Measurements from ENCODE around the gene MEPE. TPM values are rescaled to one million over a fixed set of nuclear protein-coding genes. Genes with fewer than 3 reads are reported as not detected.

Gene MEPE
- total RNA-seq, 2 donors from 2014 or later = not detected

GRCh38 chr4:87862236-87862635 lies 29.5 kb downstream of the MEPE start:
- TF ChIP-seq CTCF (IDR thresholded peaks at IDR 0.05) = no peak
- Histone ChIP-seq H3K36me3 (no peaks in the 10 kb centered on the region), H3K27ac (no peak overlapping the region), H3K27me3 (replicated peaks; ENCODE audit: insufficient read depth) (no peaks in the 10 kb centered on the region), H3K9me3 (no peaks in the 10 kb centered on the region), H3K4me1 (ENCODE audit: control insufficient read depth in 1 of 2, low read depth in 2 of 2) (no peaks in the 10 kb centered on the region), H3K4me3 (no peak overlapping the region)
- ATAC-seq (ENCODE audit: insufficient number of reproducible peaks, low FRiP score, low read depth) = no peak
- no peak for DNase-seq (ENCODE audit: low spot score)

- no peak for TF ChIP-seq CTCF (IDR thresholded peaks at IDR 0.05)
- ATAC-seq (ENCODE audit: insufficient number of reproducible peaks, low FRiP score, low read depth) = no peak
- no peak overlapping the region for H3K27ac ChIP-seq
Observed at GRCh38 chr4:87863486-87863885, 30.7 kb downstream of the MEPE start.

GRCh38 chr4:87864321-87864720 lies 31.6 kb downstream of the MEPE start:
- Histone ChIP-seq H3K4me3 (no peak overlapping the region), H3K36me3 (no peaks in the 10 kb centered on the region), H3K9me3 (no peaks in the 10 kb centered on the region), H3K27ac (no peak overlapping the region), H3K27me3 (replicated peaks; ENCODE audit: insufficient read depth) (no peaks in the 10 kb centered on the region), H3K4me1 (ENCODE audit: control insufficient read depth in 1 of 2, low read depth in 2 of 2) (no peaks in the 10 kb centered on the region)
- TF ChIP-seq CTCF (IDR thresholded peaks at IDR 0.05) = no peak
- DNase-seq (ENCODE audit: low spot score) (no peak), ATAC-seq (ENCODE audit: insufficient number of reproducible peaks, low FRiP score, low read depth) (no peak)

More at GRCh38 chr4:87863486-87863885, 30.7 kb downstream of the MEPE start:
- DNase-seq (ENCODE audit: low spot score) = no peak
- Histone ChIP-seq H3K4me3 (no peak overlapping the region), H3K36me3 (no peaks in the 10 kb centered on the region), H3K9me3 (no peaks in the 10 kb centered on the region), H3K4me1 (ENCODE audit: control insufficient read depth in 1 of 2, low read depth in 2 of 2) (no peaks in the 10 kb centered on the region), H3K27me3 (replicated peaks; ENCODE audit: insufficient read depth) (no peaks in the 10 kb centered on the region)

GRCh38 chr4:87865288-87865687 lies 32.5 kb downstream of the MEPE start:
- H3K27me3 ChIP-seq (replicated peaks; ENCODE audit: insufficient read depth) = no peaks in the 10 kb centered on the region
- H3K4me3 ChIP-seq = no peak overlapping the region
- H3K4me1 ChIP-seq (ENCODE audit: control insufficient read depth in 1 of 2, low read depth in 2 of 2) = no peaks in the 10 kb centered on the region
- no peak overlapping the region for H3K27ac ChIP-seq
- ATAC-seq (ENCODE audit: insufficient number of reproducible peaks, low FRiP score, low read depth) = no peak
- no peaks in the 10 kb centered on the region for H3K9me3 ChIP-seq
- DNase-seq (ENCODE audit: low spot score) = no peak
- no peak for TF ChIP-seq CTCF (IDR thresholded peaks at IDR 0.05)
- no peaks in the 10 kb centered on the region for H3K36me3 ChIP-seq

- Histone ChIP-seq H3K27me3 (replicated peaks; ENCODE audit: insufficient read depth) (no peaks in the 10 kb centered on the region), H3K36me3 (no peaks in the 10 kb centered on the region), H3K27ac (no peak overlapping the region), H3K4me1 (ENCODE audit: control insufficient read depth in 1 of 2, low read depth in 2 of 2) (no peaks in the 10 kb centered on the region), H3K4me3 (no peak overlapping the region), H3K9me3 (no peaks in the 10 kb centered on the region)
- no peak for TF ChIP-seq CTCF (IDR thresholded peaks at IDR 0.05)
- DNase-seq (ENCODE audit: low spot score) = no peak
- no peak for ATAC-seq (ENCODE audit: insufficient number of reproducible peaks, low FRiP score, low read depth)
Observed at GRCh38 chr4:87865960-87866598, 33.3 kb downstream of the MEPE start.
